HL-60 (cell line): ENCODE data around the gene IRAK2.

Experiments used
- CTCF ChIP-seq: IDR thresholded peaks from one replicate; pipeline ENCODE4 v1.5.1; 2011; ENCODE audit warnings: low read length, control low read depth, inconsistent platforms; ENCODE audit not compliant: insufficient read depth
- POLR2AphosphoS5 ChIP-seq: IDR thresholded peaks from 2 replicates; pipeline ENCODE4 v1.6.1; 2012; ENCODE audit warnings: low read depth
- SPI1 ChIP-seq: IDR thresholded peaks from 2 replicates; pipeline ENCODE4 v1.6.1; 2012; ENCODE audit warnings: low read depth, mild to moderate bottlenecking, borderline replicate concordance
- TF ChIP-seq, protein P1 (sequence below): IDR thresholded peaks from 2 replicates; pipeline ENCODE4 v1.6.1; 2012; ENCODE audit warnings: low read depth; ENCODE audit not compliant: insufficient replicate concordance

- no peak for TF ChIP-seq CTCF
- no peak for TF ChIP-seq SPI1
- no peak for TF ChIP-seq POLR2AphosphoS5
- TF ChIP-seq, protein P1, sequence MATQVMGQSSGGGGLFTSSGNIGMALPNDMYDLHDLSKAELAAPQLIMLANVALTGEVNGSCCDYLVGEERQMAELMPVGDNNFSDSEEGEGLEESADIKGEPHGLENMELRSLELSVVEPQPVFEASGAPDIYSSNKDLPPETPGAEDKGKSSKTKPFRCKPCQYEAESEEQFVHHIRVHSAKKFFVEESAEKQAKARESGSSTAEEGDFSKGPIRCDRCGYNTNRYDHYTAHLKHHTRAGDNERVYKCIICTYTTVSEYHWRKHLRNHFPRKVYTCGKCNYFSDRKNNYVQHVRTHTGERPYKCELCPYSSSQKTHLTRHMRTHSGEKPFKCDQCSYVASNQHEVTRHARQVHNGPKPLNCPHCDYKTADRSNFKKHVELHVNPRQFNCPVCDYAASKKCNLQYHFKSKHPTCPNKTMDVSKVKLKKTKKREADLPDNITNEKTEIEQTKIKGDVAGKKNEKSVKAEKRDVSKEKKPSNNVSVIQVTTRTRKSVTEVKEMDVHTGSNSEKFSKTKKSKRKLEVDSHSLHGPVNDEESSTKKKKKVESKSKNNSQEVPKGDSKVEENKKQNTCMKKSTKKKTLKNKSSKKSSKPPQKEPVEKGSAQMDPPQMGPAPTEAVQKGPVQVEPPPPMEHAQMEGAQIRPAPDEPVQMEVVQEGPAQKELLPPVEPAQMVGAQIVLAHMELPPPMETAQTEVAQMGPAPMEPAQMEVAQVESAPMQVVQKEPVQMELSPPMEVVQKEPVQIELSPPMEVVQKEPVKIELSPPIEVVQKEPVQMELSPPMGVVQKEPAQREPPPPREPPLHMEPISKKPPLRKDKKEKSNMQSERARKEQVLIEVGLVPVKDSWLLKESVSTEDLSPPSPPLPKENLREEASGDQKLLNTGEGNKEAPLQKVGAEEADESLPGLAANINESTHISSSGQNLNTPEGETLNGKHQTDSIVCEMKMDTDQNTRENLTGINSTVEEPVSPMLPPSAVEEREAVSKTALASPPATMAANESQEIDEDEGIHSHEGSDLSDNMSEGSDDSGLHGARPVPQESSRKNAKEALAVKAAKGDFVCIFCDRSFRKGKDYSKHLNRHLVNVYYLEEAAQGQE = no peak
Observed at GRCh38 chr3:10155658-10156057, 9.1 kb upstream of the IRAK2 start.
